IMR-90 (cell line): ENCODE data around the gene CNTN5. TPM values are rescaled to one million over a fixed set of nuclear protein-coding genes. Genes with fewer than 3 reads are reported as not detected.

Experiments
- ATAC-seq: fragments of 200-7000 bp; cut with Tn5 transposase; 2 replicates; pipeline ENCODE4 v1.9.1; 2020; ENCODE audit warnings: low read depth, mild to moderate bottlenecking, moderate library complexity
- BruUV-seq: library from RNA; stranded (reverse); fragments of 400-500 nt; replicated peaks from 2 replicates; lab custom pipeline; 2021; lab: Mats Ljungman, UMichigan
- CTCF ChIA-PET: fragments of 300-600 bp; formaldehyde crosslinking; extraction: SDS; loops from one replicate; lab custom pipeline; 2021; ENCODE audit warnings: antibody characterized with exemption; lab: Yijun Ruan, JAX
- POLR2A ChIA-PET: fragments of 300-600 bp; sonication (Branson Sonifier 250); formaldehyde crosslinking; loops from one replicate; lab custom pipeline; 2022; ENCODE audit warnings: antibody characterized with exemption; ENCODE audit not compliant: unreplicated experiment; lab: Charles Lee
- DNase-seq: peaks from one replicate; pipeline ENCODE4 v3.0.0; 2013
- H2AFZ ChIP-seq: replicated peaks from 2 replicates; pipeline ENCODE3; 2013; ENCODE audit warnings: low read length, mild to moderate bottlenecking; ENCODE audit not compliant: poor library complexity
- H2AK5ac ChIP-seq: 2 replicates; pipeline ENCODE4 v1.6.1; 2013; ENCODE audit warnings: low read depth, low read length, inconsistent platforms
- H2AK9ac ChIP-seq: replicated peaks from 2 replicates; pipeline ENCODE3; 2013; ENCODE audit warnings: mild to moderate bottlenecking, low read depth, low read length, moderate library complexity; ENCODE audit not compliant: poor library complexity
- H2BK120ac ChIP-seq: 2 replicates; pipeline ENCODE4 v1.6.1; 2013; ENCODE audit warnings: low read depth, low read length, inconsistent platforms
- H2BK15ac ChIP-seq: 3 replicates; pipeline ENCODE4 v1.6.1; 2013; ENCODE audit warnings: low read depth, low read length, inconsistent platforms
- H2BK20ac ChIP-seq: 2 replicates; pipeline ENCODE4 v1.6.1; 2013; ENCODE audit warnings: low read depth, mild to moderate bottlenecking, inconsistent platforms, low read length, moderate library complexity
- H2BK5ac ChIP-seq: 2 replicates; pipeline ENCODE4 v1.6.1; 2013; ENCODE audit warnings: mild to moderate bottlenecking, low read depth, low read length, inconsistent platforms; ENCODE audit not compliant: poor library complexity, severe bottlenecking
- H3K14ac ChIP-seq: replicated peaks from 2 replicates; pipeline ENCODE4 v1.6.1; 2013; ENCODE audit warnings: low read depth, low read length, inconsistent platforms
- H3K18ac ChIP-seq: 2 replicates; pipeline ENCODE4 v1.6.1; 2013; ENCODE audit warnings: low read depth, low read length, control low read depth
- H3K23ac ChIP-seq: 2 replicates; pipeline ENCODE4 v1.6.1; 2013; ENCODE audit warnings: low read depth, low read length, inconsistent platforms
- H3K27ac ChIP-seq: 2 replicates; pipeline ENCODE4 v1.5.1; 2013; ENCODE audit warnings: mild to moderate bottlenecking, control low read depth, low read length; ENCODE audit not compliant: insufficient read depth
- H3K27me3 ChIP-seq: 2 replicates; pipeline ENCODE4 v1.6.1; 2013; ENCODE audit warnings: low read length; ENCODE audit not compliant: control insufficient read depth, insufficient read depth
- H3K36me3 ChIP-seq: 2 replicates; pipeline ENCODE4 v1.6.1; 2013; ENCODE audit warnings: low read length, mixed read lengths; ENCODE audit not compliant: control insufficient read depth, insufficient read depth
- H3K4ac ChIP-seq: 2 replicates; pipeline ENCODE4 v1.6.1; 2013; ENCODE audit warnings: low read depth, low read length, inconsistent platforms
- H3K4me1 ChIP-seq: 2 replicates; pipeline ENCODE4 v1.6.1; 2013; ENCODE audit warnings: low read length, mixed read lengths; ENCODE audit not compliant: control insufficient read depth, insufficient read depth
- H3K4me2 ChIP-seq: 2 replicates; pipeline ENCODE4 v1.6.1; 2013; ENCODE audit warnings: low read depth, mild to moderate bottlenecking, control low read depth, low read length, moderate library complexity
- H3K4me3 ChIP-seq: 2 replicates; pipeline ENCODE4 v1.5.1; 2013; ENCODE audit warnings: low read depth, mild to moderate bottlenecking, control low read depth, low read length, moderate library complexity; ENCODE audit not compliant: insufficient read depth
- H3K56ac ChIP-seq: 2 replicates; pipeline ENCODE4 v1.6.1; 2013; ENCODE audit warnings: low read length, inconsistent platforms; ENCODE audit not compliant: insufficient read depth; ENCODE audit errors: extremely low read depth
- H3K79me1 ChIP-seq, 2 experiments: 2 replicates each; pipeline ENCODE4 v1.6.1; 2013; ENCODE audit warnings: low read length in 2 of 2, inconsistent platforms in 1 of 2, low read depth in 1 of 2
- H3K9ac ChIP-seq: 2 replicates; pipeline ENCODE4 v1.6.1; 2013; ENCODE audit warnings: low read depth, low read length, control low read depth
- H3K9me1 ChIP-seq: 2 replicates; pipeline ENCODE4 v1.6.1; 2013; ENCODE audit warnings: low read length, inconsistent platforms; ENCODE audit not compliant: insufficient read depth
- H3K9me3 ChIP-seq: 2 replicates; pipeline ENCODE4 v1.6.1; 2013; ENCODE audit warnings: low read length; ENCODE audit not compliant: control insufficient read depth, insufficient read depth
- H4K20me1 ChIP-seq: 2 replicates; pipeline ENCODE4 v1.6.1; 2013; ENCODE audit warnings: low read length, inconsistent platforms; ENCODE audit not compliant: insufficient read depth
- H4K5ac ChIP-seq: 2 replicates; pipeline ENCODE4 v1.6.1; 2013; ENCODE audit warnings: mild to moderate bottlenecking, low read depth, low read length, control low read depth
- H4K8ac ChIP-seq, 2 experiments: 2 replicates each; pipeline ENCODE4 v1.6.1; 2013; ENCODE audit warnings: low read depth in 2 of 2, low read length in 2 of 2, control low read depth in 1 of 2, inconsistent platforms in 1 of 2
- H4K91ac ChIP-seq: 2 replicates; pipeline ENCODE4 v1.6.1; 2013; ENCODE audit warnings: low read depth, low read length, inconsistent platforms; ENCODE audit not compliant: insufficient read depth
- BHLHE40 ChIP-seq: fragments of 150-350 bp; IDR thresholded peaks from 2 replicates; pipeline ENCODE4 v1.6.1; 2016; ENCODE audit warnings: mild to moderate bottlenecking, low read depth, low read length
- CEBPB ChIP-seq: IDR thresholded peaks from 2 replicates; pipeline ENCODE4 v1.6.1; 2012; ENCODE audit warnings: low read depth, low read length, improper control_type of control experiment
- CHD1 ChIP-seq: IDR thresholded peaks from 2 replicates; pipeline ENCODE4 v1.6.1; 2012; ENCODE audit warnings: low read depth, low read length, improper control_type of control experiment
- ELK1 ChIP-seq: fragments of 150-350 bp; IDR thresholded peaks from 2 replicates; pipeline ENCODE4 v1.6.1; 2016; ENCODE audit warnings: low read depth, mild to moderate bottlenecking, low read length, moderate library complexity, borderline replicate concordance
- FOS ChIP-seq: fragments of 150-350 bp; IDR thresholded peaks from 2 replicates; pipeline ENCODE4 v1.6.1; 2016; ENCODE audit warnings: low read depth, low read length
- MAFK ChIP-seq: IDR thresholded peaks from 2 replicates; pipeline ENCODE4 v1.6.1; 2012; ENCODE audit warnings: low read depth, low read length, improper control_type of control experiment
- MAZ ChIP-seq: IDR thresholded peaks from 2 replicates; pipeline ENCODE4 v1.6.1; 2012; ENCODE audit warnings: low read depth, mild to moderate bottlenecking, low read length, improper control_type of control experiment, moderate library complexity, borderline replicate concordance
- MXI1 ChIP-seq: IDR thresholded peaks from 2 replicates; pipeline ENCODE4 v1.6.1; 2012; ENCODE audit warnings: low read depth, mild to moderate bottlenecking, low read length, moderate library complexity, borderline replicate concordance
- NFE2L2 ChIP-seq: fragments of 150-350 bp; IDR thresholded peaks from 2 replicates; pipeline ENCODE4 v1.6.1; 2016; ENCODE audit warnings: low read depth, mild to moderate bottlenecking, low read length
- POLR2A ChIP-seq: IDR thresholded peaks from 2 replicates; pipeline ENCODE4 v1.6.1; 2012; ENCODE audit warnings: mild to moderate bottlenecking, low read depth, low read length
- RAD21 ChIP-seq: IDR thresholded peaks from 2 replicates; pipeline ENCODE4 v1.6.1; 2012; ENCODE audit warnings: low read length, improper control_type of control experiment
- RCOR1 ChIP-seq: IDR thresholded peaks from 2 replicates; pipeline ENCODE4 v1.6.1; 2012; ENCODE audit warnings: mild to moderate bottlenecking, low read length, improper control_type of control experiment; ENCODE audit not compliant: insufficient replicate concordance
- RFX5 ChIP-seq: IDR thresholded peaks from 2 replicates; pipeline ENCODE4 v1.8.0; 2012; ENCODE audit warnings: low read depth, mild to moderate bottlenecking, low read length, moderate library complexity
- SMC3 ChIP-seq: fragments of 150-350 bp; IDR thresholded peaks from 2 replicates; pipeline ENCODE4 v1.6.1; 2016; ENCODE audit warnings: low read depth, mild to moderate bottlenecking, antibody characterized with exemption, low read length, moderate library complexity
- WGBS, 2 experiments: methylation state at CpG; one replicate each; pipeline versions ENCODE4 v1.1.5 to v1.1.7; 2013; ENCODE audit warnings: missing lambda C conversion rate in 2 of 2; ENCODE audit not compliant: insufficient read length in 1 of 2; ENCODE audit errors: extremely low coverage in 2 of 2; 5-methylcytosine and 5-hydroxymethylcytosine counted together
- dilution Hi-C: fragments of 300-500 bp; cut with HindIII; formaldehyde crosslinking; loops from one replicate; pipeline ENCODE4 v1.14.3; 2018; ENCODE audit warnings: low sequenced_read_pairs; ENCODE audit not compliant: unreplicated experiment
- in situ Hi-C: fragments of 300-500 bp; cut with MboI; formaldehyde crosslinking; loops from 3 replicates; pipeline ENCODE4 v1.14.3; 2019; ENCODE audit warnings: low sequenced_read_pairs, inconsistent platforms, mixed read lengths
- intact Hi-C: fragments of 100-400 bp; cut with micrococcal nuclease; formaldehyde crosslinking; loops from 2 replicates; pipeline ENCODE4 v1.10.0; 2022
- polyA plus RNA-seq, 3 experiments: library from polyadenylated mRNA; depleted of rRNA; stranded (reverse); fragments of >200 nt; gene quantifications; 2 replicates each; pipeline ENCODE4 v1.2.3, GENCODE V29; 2012; ENCODE audit warnings: low replicate concordance in 1 of 3
- total RNA-seq: library from RNA; depleted of rRNA; stranded (reverse); fragments of >200 nt; gene quantifications from 2 replicates; pipeline ENCODE4 v1.2.3, GENCODE V29; 2012
- TF ChIP-seq, protein P1 (sequence below): conservative IDR thresholded peaks from 2 replicates; pipeline ENCODE4 v1.5.1; 2012; ENCODE audit warnings: mild to moderate bottlenecking, low read depth, low read length, improper control_type of control experiment
- TF ChIP-seq, protein P2 (sequence below): fragments of 150-350 bp; IDR thresholded peaks from 2 replicates; pipeline ENCODE4 v1.6.1; 2017; ENCODE audit warnings: mild to moderate bottlenecking, antibody characterized with exemption, low read length, low read depth

Gene CNTN5
- total and polyA plus RNA-seq, 2 of the 4 experiments (the other 2 are of a cell fraction): not detected

DNA sequence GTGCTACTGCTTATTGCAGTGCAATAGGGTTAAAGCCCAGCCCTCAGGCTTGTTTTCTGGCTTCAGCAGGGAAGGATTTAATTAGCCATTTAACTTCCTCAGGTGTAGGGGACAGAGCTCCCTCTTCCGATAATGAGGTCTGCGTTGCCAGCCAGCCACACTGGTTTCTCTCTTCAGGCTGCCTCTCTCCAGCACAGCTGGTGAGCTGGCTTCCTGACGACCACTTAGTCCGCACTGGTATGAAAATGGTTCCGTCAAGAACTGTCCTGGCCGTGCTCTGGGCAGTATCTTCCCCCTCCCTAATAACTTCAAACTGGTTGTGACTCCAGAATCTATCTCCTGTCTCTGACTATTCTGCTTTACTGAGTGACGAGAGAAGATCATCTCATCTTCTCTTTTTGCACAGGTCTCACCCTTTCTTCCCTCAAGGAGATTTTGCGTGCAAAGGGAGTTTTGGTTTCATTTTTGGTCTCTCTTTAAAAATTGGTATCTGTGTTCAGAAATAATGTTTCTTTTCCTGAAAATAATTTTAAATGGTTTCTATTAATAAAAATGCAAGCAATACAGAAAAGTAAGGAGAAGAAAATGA is 49.2 kb downstream of the CNTN5 start:
- TF ChIP-seq MAZ (no peak), RFX5 (no peak), POLR2A (no peak), SMC3 (no peak), RCOR1 (no peak), CHD1 (no peak), FOS (no peak), CEBPB (no peak), MXI1 (no peak), MAFK (no peak), BHLHE40 (no peak), ELK1 (no peak), RAD21 (no peak), NFE2L2 (no peak)
- TF ChIP-seq, protein P1, sequence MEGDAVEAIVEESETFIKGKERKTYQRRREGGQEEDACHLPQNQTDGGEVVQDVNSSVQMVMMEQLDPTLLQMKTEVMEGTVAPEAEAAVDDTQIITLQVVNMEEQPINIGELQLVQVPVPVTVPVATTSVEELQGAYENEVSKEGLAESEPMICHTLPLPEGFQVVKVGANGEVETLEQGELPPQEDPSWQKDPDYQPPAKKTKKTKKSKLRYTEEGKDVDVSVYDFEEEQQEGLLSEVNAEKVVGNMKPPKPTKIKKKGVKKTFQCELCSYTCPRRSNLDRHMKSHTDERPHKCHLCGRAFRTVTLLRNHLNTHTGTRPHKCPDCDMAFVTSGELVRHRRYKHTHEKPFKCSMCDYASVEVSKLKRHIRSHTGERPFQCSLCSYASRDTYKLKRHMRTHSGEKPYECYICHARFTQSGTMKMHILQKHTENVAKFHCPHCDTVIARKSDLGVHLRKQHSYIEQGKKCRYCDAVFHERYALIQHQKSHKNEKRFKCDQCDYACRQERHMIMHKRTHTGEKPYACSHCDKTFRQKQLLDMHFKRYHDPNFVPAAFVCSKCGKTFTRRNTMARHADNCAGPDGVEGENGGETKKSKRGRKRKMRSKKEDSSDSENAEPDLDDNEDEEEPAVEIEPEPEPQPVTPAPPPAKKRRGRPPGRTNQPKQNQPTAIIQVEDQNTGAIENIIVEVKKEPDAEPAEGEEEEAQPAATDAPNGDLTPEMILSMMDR: no peak
- TF ChIP-seq, protein P2, sequence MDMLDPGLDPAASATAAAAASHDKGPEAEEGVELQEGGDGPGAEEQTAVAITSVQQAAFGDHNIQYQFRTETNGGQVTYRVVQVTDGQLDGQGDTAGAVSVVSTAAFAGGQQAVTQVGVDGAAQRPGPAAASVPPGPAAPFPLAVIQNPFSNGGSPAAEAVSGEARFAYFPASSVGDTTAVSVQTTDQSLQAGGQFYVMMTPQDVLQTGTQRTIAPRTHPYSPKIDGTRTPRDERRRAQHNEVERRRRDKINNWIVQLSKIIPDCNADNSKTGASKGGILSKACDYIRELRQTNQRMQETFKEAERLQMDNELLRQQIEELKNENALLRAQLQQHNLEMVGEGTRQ: no peak
- H2BK15ac ChIP-seq: no peak overlapping the region
- dilution Hi-C loops: no loop called here
- CTCF ChIA-PET: no interaction called here
- H3K4me3 ChIP-seq: peak overlapping the region; percentile 45
- no peak overlapping the region for H2AK9ac ChIP-seq
- H3K14ac ChIP-seq: no peak overlapping the region
- H3K56ac ChIP-seq: no peak overlapping the region
- no peak overlapping the region for H3K4ac ChIP-seq
- H4K8ac ChIP-seq: no peak overlapping the region
- in situ Hi-C loops: no loop called here
- H4K20me1 ChIP-seq: no peaks in the 10 kb centered on the region
- H3K36me3 ChIP-seq: no peaks in the 10 kb centered on the region
- H3K79me1 ChIP-seq: no peaks in the 10 kb centered on the region
- intact Hi-C loops: no loop called here
- H2BK120ac ChIP-seq: no peak overlapping the region
- H3K18ac ChIP-seq: no peak overlapping the region
- POLR2A ChIA-PET: no interaction called here
- no peak overlapping the region for H3K9ac ChIP-seq
- no peak overlapping the region for H2AK5ac ChIP-seq
- no peak overlapping the region for H4K5ac ChIP-seq
- H3K27me3 ChIP-seq: no peaks in the 10 kb centered on the region
- H2BK20ac ChIP-seq: no peak overlapping the region
- DNase-seq (no peak), ATAC-seq (no peak)
- BruUV-seq: no TSS peak
- H4K91ac ChIP-seq: no peak overlapping the region
- no peak overlapping the region for H3K23ac ChIP-seq
- H3K4me1 ChIP-seq: no peaks in the 10 kb centered on the region
- no peak overlapping the region for H3K27ac ChIP-seq
- H3K9me1 ChIP-seq: no peaks in the 10 kb centered on the region
- no peak overlapping the region for H2BK5ac ChIP-seq
- peak overlapping the region; percentile 9 for H3K4me2 ChIP-seq
- 23% methylated on average over 6 of the region's 8 CpGs; no CpG with 5 or more reads in 1 of the 2 experiments for WGBS, 2 experiments
- no peak overlapping the region for H2AFZ ChIP-seq
- no peaks in the 10 kb centered on the region for H3K9me3 ChIP-seq
